Mucosa of descending colon (tissue), 3 donors: ENCODE results near the gene FMN1. TPM values are rescaled to one million over a fixed set of nuclear protein-coding genes. Genes with fewer than 3 reads are reported as not detected.

Experiments used
- ATAC-seq: fragments of 200-7000 bp; cut with Tn5 transposase; one replicate; pipeline ENCODE4 v1.9.1; 2020; ENCODE audit warnings: mild to moderate bottlenecking, moderate library complexity
- DNase-seq, 3 donors: peaks; one replicate each; pipeline ENCODE4 v3.0.0-alpha.2; 2020
- H3K36me3 ChIP-seq: fragments of 200-600 bp; one replicate; pipeline ENCODE4 v1.8.0; 2021; ENCODE audit warnings: low read depth, mild to moderate bottlenecking
- H3K4me1 ChIP-seq: fragments of 200-600 bp; one replicate; pipeline ENCODE4 v1.8.0; 2021; ENCODE audit warnings: low read depth, mild to moderate bottlenecking
- H3K4me3 ChIP-seq: fragments of 200-600 bp; one replicate; pipeline ENCODE4 v1.8.0; 2021; ENCODE audit warnings: mild to moderate bottlenecking
- H3K9me3 ChIP-seq: fragments of 200-600 bp; one replicate; pipeline ENCODE4 v1.8.0; 2021; ENCODE audit warnings: mild to moderate bottlenecking
- intact Hi-C, 2 donors: fragments of 100-400 bp; cut with DNase I in 1 of 2; cut with micrococcal nuclease in 1 of 2; formaldehyde crosslinking; loops; one replicate each; pipeline versions ENCODE4 v1.11.0 to v1.11.1; 2022; cut with DNase I, micrococcal nuclease
- total RNA-seq, 3 donors: library from RNA; stranded (reverse); fragmentation: NEBNext Ultra II Directional in 2 of 3; extraction: Animal tissue kit (Norgen Biotek cat#: 25700) in 2 of 3; gene quantifications; one replicate each; pipeline versions ENCODE4 v1.2.1 to v1.2.4, GENCODE V29; 2021 to 2023
- TF ChIP-seq, protein P1 (sequence below): fragments of 200-600 bp; IDR thresholded peaks from one replicate; pipeline ENCODE4 v1.8.0; 2022; ENCODE audit warnings: antibody characterized with exemption, mild to moderate bottlenecking
- donor health status: DM: no; HTN: no; CAD: no; lungs with moderate emphysema.
- donor health status: DM: no; HTN: no; CAD: no.
- donor health status: DM: no; HTN: yes; CAD: no.

Gene FMN1
- total RNA-seq, 3 donors from 2014 or later: 30.8 to 65.1 (median 43.4) TPM

DNA sequence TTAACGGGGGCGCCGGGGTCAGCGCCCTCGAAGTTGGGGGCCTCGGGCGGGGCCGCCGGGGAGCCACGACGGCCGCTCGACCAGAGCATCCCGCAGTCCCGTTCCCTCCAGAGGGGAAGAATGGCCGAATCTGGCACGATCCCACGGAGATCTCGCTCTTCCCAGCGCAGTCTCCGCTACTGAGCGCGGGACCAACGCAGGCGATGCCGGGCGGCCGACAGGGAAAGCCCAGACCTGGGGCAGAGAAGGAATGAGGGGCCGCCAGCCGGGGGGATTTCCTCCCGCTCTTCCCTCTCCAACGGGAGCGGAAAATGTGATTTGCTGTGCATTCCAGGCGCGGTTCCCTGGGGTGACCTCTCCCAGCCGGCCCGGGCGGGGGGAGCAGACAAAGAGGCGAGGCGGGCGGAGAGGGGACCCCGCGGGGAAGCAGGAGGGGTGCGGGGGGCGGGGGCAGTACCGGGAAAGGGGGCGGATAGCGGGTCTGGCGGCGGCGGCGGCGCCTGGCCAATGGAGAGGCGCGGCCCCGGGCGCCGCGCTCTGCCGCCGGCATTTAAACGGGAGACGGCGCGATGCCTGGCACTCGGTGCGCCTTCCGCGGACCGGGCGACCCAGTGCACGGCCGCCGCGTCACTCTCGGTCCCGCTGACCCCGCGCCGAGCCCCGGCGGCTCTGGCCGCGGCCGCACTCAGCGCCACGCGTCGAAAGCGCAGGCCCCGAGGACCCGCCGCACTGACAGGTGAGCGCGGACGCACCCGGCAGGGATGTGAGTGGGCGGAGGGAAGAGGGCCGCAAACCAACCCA is 476.9 kb downstream of the FMN1 start, which contains the start of gene GREM1:
TSS of gene GREM1 (plus strand) at position 579 of the 801 bp plus-strand sequence. CDS start 12,687 bp downstream, outside the sequence.
- DNase-seq (peak in 2 of 3 donors; percentile 44 to 57), ATAC-seq (peak; percentile 54)
- TF ChIP-seq, protein P1, sequence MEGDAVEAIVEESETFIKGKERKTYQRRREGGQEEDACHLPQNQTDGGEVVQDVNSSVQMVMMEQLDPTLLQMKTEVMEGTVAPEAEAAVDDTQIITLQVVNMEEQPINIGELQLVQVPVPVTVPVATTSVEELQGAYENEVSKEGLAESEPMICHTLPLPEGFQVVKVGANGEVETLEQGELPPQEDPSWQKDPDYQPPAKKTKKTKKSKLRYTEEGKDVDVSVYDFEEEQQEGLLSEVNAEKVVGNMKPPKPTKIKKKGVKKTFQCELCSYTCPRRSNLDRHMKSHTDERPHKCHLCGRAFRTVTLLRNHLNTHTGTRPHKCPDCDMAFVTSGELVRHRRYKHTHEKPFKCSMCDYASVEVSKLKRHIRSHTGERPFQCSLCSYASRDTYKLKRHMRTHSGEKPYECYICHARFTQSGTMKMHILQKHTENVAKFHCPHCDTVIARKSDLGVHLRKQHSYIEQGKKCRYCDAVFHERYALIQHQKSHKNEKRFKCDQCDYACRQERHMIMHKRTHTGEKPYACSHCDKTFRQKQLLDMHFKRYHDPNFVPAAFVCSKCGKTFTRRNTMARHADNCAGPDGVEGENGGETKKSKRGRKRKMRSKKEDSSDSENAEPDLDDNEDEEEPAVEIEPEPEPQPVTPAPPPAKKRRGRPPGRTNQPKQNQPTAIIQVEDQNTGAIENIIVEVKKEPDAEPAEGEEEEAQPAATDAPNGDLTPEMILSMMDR: no peak
- intact Hi-C loops: no loop called here
- no peaks in the 10 kb centered on the region for H3K36me3 ChIP-seq
- H3K4me3 ChIP-seq: no peak within 1 kb of the TSS
- H3K4me1 ChIP-seq: peaks cover 24% of the 10 kb centered on the region
- no peaks in the 10 kb centered on the region for H3K9me3 ChIP-seq

DNA sequence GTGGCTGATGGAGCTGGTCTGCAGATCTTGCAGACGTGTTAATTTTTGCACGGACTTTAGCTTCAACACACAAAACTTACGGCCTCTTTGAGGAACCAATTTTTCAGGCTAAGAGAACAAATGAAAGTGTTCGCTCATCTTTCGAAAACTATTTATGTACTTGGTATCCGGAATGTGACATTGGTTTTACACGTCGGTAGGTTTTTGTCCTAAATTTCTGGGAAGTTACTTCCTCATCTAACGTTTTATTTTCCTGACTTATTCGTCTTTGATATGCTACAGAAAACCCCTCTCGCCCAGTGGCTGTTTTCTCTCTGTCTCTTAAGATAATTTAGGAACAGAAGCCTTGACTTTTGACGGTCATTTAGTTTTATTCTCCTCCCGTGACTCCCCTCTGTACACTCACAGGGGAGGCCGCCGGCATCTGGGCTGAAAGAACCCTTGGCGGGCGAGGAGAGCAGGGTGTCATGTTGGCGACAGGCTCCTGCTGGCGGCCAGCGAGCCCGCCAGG is 477.5 kb downstream of the FMN1 start:
- no peaks in the 10 kb centered on the region for H3K9me3 ChIP-seq
- no peaks in the 10 kb centered on the region for H3K36me3 ChIP-seq
- no peak for DNase-seq
- intact Hi-C loops: no loop called here
- no peak for ATAC-seq
- H3K4me1 ChIP-seq: peaks cover 24% of the 10 kb centered on the region
- H3K4me3 ChIP-seq: no peak overlapping the region
- TF ChIP-seq, protein P1: no peak

DNA sequence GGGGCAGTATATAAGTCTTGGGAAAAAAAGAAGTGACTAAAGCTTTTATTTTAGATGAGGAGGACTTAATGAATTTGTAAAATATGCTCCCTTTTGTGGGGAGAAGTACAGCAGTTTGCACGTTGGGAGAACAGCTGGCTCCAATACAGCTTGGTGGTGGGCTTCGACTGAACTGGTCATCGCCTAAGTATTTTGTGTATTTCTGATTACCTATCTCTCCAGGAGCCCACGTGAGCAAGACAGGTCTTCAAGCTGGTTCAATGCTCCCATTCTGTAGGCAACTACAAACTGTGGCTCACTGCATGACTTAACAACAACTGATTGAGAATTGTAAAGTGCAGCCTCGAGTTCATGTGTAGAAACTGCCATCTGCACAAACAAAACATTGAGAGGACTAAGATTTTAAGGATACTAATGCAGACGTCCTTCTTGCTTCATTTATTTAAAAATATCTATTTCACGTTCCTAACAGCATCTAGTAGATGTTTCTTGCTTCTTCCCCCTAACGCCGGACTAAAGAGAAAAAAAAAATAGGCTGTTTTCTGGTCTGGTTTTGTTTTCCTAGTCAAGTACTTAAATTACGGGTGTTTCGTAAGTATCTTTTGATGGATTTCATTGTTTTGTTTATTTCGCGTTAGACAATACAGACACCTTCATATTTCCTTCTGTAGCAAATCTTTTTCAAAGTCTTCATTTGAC is 478.1 kb downstream of the FMN1 start:
- Histone ChIP-seq H3K36me3 (no peaks in the 10 kb centered on the region), H3K4me3 (no peak overlapping the region), H3K9me3 (no peaks in the 10 kb centered on the region), H3K4me1 (peaks cover 24% of the 10 kb centered on the region)
- ATAC-seq (no peak), DNase-seq (no peak)
- intact Hi-C loops: no loop called here
- TF ChIP-seq, protein P1: no peak

Other genes starting within 250 kb of the FMN1 start
- 10 to 100 TPM in 1 of 3 donors, 1 to 10 TPM in 1, under 1 TPM in 1; 0.84 to 16.4 (median 1.1) TPM for gene RYR3, start 116.3 kb upstream of the FMN1 start, total RNA-seq